Mammary epithelial cell (primary cell): ENCODE results near the gene PRKAB1.

ENCODE experiments used
- CTCF ChIP-seq, 2 donors: IDR thresholded peaks in 1 of 2; conservative IDR thresholded peaks in 1 of 2; 2 replicates each; pipeline ENCODE4 v1.5.1; 2011 to 2012; ENCODE audit warnings: inconsistent platforms in 2 of 2, low read length in 2 of 2, mild to moderate bottlenecking in 2 of 2, control low read depth in 1 of 2, low read depth in 1 of 2; ENCODE audit not compliant: insufficient read depth in 1 of 2; ENCODE audit errors: extremely low read depth in 1 of 2
- EZH2 ChIP-seq: IDR thresholded peaks from 2 replicates; pipeline ENCODE4 v1.6.1; 2012; ENCODE audit warnings: low read length, inconsistent platforms, borderline replicate concordance

DNA sequence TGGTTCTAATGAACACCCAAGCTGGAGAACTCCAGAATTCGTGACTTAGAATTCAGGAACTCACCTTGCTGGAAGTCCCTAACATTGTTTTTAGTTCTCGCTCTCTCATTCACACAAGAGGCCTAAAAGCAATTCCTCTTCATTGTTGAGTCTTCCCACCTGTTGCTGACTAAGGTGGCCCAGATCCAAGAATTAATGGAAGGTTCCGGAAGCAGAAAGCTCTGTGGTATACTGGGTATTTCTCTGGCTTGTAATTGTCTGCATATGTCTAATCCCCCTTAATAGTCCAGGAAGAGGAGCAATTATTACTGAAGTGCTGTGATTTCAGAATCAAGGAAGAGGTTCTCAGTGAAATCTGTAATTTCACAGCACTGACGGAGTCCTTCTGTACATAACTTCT, 43.0 kb upstream of the PRKAB1 start:
- no peak for TF ChIP-seq CTCF (conservative IDR thresholded peaks at IDR 0.05 in 1 of 2, IDR thresholded peaks at IDR 0.05 in 1 of 2; ENCODE audit: extremely low read depth in 1 of 2, insufficient read depth in 1 of 2, low read depth in 1 of 2, low read length in 2 of 2)
- TF ChIP-seq EZH2 = no peak
